Activated T-cell treated with anti-CD3 and anti-CD28 coated beads, Interleukin-2, amount 50 U/mL, for 1 hour (primary cell): ENCODE data around the gene FAM83C.

Experiments
- DNase-seq: peaks from one replicate; pipeline ENCODE4 v3.0.0-alpha.2; 2020

Gene FAM83C

GRCh38 chr20:35291654-35292503 lies at the start of gene FAM83C:
Gene FAM83C, minus strand, starts transcription at chr20:35292425. Its CDS starts 121 bp downstream, at chr20:35292304.
- DNase-seq, result no peak

GRCh38 chr20:35341366-35342028 lies 49.3 kb upstream of the FAM83C start:
- no peak for DNase-seq

GRCh38 chr20:35340436-35340835 lies 48.2 kb upstream of the FAM83C start:
- DNase-seq, result no peak

GRCh38 chr20:35339636-35340035 lies 47.4 kb upstream of the FAM83C start:
- DNase-seq, result no peak

- DNase-seq, result no peak
Measured at GRCh38 chr20:35339007-35339406, 46.8 kb upstream of the FAM83C start.

GRCh38 chr20:35334311-35335101 lies 42.3 kb upstream of the FAM83C start:
- DNase-seq, result no peak

GRCh38 chr20:35333606-35334005 lies 41.4 kb upstream of the FAM83C start:
- no peak for DNase-seq

- DNase-seq, result no peak
Measured at GRCh38 chr20:35332540-35333200, 40.4 kb upstream of the FAM83C start.

- no peak for DNase-seq
Measured at GRCh38 chr20:35329435-35330139, 37.4 kb upstream of the FAM83C start.

- DNase-seq, result no peak
Measured at GRCh38 chr20:35328689-35329088, 36.5 kb upstream of the FAM83C start.

- no peak for DNase-seq
Measured at GRCh38 chr20:35328095-35328685, 36.0 kb upstream of the FAM83C start.

GRCh38 chr20:35327074-35327976 lies 35.1 kb upstream of the FAM83C start:
- DNase-seq, result no peak

GRCh38 chr20:35326740-35327073 lies 34.5 kb upstream of the FAM83C start:
- DNase-seq, result no peak

- DNase-seq, result no peak
Measured at GRCh38 chr20:35326021-35326739, 34.0 kb upstream of the FAM83C start.

- DNase-seq, result no peak
Measured at GRCh38 chr20:35325401-35325800, 33.2 kb upstream of the FAM83C start.

- no peak for DNase-seq
Measured at GRCh38 chr20:35320396-35321126, 28.3 kb upstream of the FAM83C start.

- DNase-seq, result no peak
Measured at GRCh38 chr20:35319871-35320197, 27.6 kb upstream of the FAM83C start.

- DNase-seq, result no peak
Measured at GRCh38 chr20:35319192-35319870, 27.1 kb upstream of the FAM83C start.
